ENCODE measurements around the gene SMPD2.

Gene SMPD2

DNA sequence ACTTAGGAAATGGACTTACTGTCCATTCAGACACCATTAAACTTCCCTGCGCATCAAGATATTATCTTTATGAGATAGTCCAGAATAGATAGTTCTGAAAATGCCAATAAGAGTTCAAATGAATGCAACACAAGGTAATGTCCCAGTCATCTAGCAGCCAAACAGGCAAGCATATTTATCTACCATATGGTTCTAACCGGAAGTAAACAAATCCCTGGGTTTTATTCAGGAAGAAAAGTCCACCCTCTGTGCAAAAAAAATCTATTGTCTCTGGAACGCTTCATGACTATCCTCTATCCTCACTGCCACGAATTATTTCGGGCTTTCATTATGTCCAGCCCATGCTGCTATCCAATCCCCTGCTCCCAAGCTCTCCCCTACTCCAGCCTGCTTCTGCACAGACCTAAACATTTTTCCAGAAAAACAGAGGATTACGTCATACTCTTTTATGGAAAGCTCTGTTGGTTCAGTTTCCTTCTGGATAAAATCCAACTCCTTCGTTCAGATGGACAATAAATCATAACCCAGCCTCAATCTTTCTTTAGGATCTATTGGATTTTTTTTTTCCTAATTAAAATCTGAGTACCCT is 11.5 kb upstream of the SMPD2 start (continued):
- TF ChIP-seq, protein P1, sequence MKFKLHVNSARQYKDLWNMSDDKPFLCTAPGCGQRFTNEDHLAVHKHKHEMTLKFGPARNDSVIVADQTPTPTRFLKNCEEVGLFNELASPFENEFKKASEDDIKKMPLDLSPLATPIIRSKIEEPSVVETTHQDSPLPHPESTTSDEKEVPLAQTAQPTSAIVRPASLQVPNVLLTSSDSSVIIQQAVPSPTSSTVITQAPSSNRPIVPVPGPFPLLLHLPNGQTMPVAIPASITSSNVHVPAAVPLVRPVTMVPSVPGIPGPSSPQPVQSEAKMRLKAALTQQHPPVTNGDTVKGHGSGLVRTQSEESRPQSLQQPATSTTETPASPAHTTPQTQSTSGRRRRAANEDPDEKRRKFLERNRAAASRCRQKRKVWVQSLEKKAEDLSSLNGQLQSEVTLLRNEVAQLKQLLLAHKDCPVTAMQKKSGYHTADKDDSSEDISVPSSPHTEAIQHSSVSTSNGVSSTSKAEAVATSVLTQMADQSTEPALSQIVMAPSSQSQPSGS (tag by site-specific recombination; IDR thresholded peaks at IDR 0.05; ENCODE audit: low read depth), result peak; percentile 97
- TF ChIP-seq ZNF223 (tag by site-specific recombination; IDR thresholded peaks at IDR 0.05) (no peak), ZNF174 (tag by site-specific recombination; IDR thresholded peaks at IDR 0.05) (no peak), ZNF114 (tag by site-specific recombination; IDR thresholded peaks at IDR 0.05) (no peak), KLF8 (tag by site-specific recombination; IDR thresholded peaks at IDR 0.05) (peak; percentile 43; the same call in 1 of the 2 replicates)

- TF ChIP-seq, protein P2, sequence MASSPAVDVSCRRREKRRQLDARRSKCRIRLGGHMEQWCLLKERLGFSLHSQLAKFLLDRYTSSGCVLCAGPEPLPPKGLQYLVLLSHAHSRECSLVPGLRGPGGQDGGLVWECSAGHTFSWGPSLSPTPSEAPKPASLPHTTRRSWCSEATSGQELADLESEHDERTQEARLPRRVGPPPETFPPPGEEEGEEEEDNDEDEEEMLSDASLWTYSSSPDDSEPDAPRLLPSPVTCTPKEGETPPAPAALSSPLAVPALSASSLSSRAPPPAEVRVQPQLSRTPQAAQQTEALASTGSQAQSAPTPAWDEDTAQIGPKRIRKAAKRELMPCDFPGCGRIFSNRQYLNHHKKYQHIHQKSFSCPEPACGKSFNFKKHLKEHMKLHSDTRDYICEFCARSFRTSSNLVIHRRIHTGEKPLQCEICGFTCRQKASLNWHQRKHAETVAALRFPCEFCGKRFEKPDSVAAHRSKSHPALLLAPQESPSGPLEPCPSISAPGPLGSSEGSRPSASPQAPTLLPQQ (tag by site-specific recombination; IDR thresholded peaks at IDR 0.05), result 0 out of 2 replicates have a peak, but pooled peaks have one; percentile 10
- TF ChIP-seq ZNF555 (tag by site-specific recombination; conservative IDR thresholded peaks at IDR 0.05) (no peak), ZNF10 (tag by site-specific recombination; IDR thresholded peaks at IDR 0.05) (no peak), KLF1 (tag by site-specific recombination; IDR thresholded peaks at IDR 0.05) (no peak), ZNF132 (tag by site-specific recombination; IDR thresholded peaks at IDR 0.05; ENCODE audit: borderline replicate concordance) (no peak), ZNF670 (tag by site-specific recombination; IDR thresholded peaks at IDR 0.05; ENCODE audit: low read depth) (no peak), ZNF18 (tag by site-specific recombination; IDR thresholded peaks at IDR 0.05) (peak; percentile 80), ZBTB48 (tag by site-specific recombination; IDR thresholded peaks at IDR 0.05) (0 out of 2 replicates have a peak, but pooled peaks have one; percentile 23), KLF8 (tag by site-specific recombination; IDR thresholded peaks at IDR 0.05) (peak; percentile 6; the same call in 1 of the 2 replicates)
- TF ChIP-seq, protein P3, sequence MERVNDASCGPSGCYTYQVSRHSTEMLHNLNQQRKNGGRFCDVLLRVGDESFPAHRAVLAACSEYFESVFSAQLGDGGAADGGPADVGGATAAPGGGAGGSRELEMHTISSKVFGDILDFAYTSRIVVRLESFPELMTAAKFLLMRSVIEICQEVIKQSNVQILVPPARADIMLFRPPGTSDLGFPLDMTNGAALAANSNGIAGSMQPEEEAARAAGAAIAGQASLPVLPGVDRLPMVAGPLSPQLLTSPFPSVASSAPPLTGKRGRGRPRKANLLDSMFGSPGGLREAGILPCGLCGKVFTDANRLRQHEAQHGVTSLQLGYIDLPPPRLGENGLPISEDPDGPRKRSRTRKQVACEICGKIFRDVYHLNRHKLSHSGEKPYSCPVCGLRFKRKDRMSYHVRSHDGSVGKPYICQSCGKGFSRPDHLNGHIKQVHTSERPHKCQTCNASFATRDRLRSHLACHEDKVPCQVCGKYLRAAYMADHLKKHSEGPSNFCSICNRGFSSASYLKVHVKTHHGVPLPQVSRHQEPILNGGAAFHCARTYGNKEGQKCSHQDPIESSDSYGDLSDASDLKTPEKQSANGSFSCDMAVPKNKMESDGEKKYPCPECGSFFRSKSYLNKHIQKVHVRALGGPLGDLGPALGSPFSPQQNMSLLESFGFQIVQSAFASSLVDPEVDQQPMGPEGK (tag by site-specific recombination; IDR thresholded peaks at IDR 0.05), result 0 out of 2 replicates have a peak, but pooled peaks have one; percentile 12
- no peaks in the 10 kb centered on the region for H3K9me3 ChIP-seq (ENCODE audit: control insufficient read depth, insufficient read depth, low read depth, low read length)
- ChIA-PET CTCF (interaction anchor here (0.6 to 2.1 kb wide), 5 partner anchors 12 to 435 kb away, joined by 3 to 5 read pairs (median 3); no protein-coding TSS in a partner anchor), POLR2A (no interaction called here)
- H3K4me1 ChIP-seq (ENCODE audit: control insufficient read depth, insufficient read depth, low read length), result peaks cover 7% of the 10 kb centered on the region; the same call in 1 of the 2 replicates
- H3K27ac ChIP-seq (ENCODE audit: extremely low read depth, low read depth, low read length), result no peak overlapping the region
- no peak overlapping the region for H3K4me3 ChIP-seq (ENCODE audit: low read depth, low read length)
- H3K36me3 ChIP-seq (ENCODE audit: control insufficient read depth in 2 of 2, insufficient read depth in 1 of 2, low read length in 2 of 2), result no peaks in the 10 kb centered on the region
These were observed 11.0 kb upstream of the SMPD2 start for GRCh38 chr6:109429496-109429895.

DNA sequence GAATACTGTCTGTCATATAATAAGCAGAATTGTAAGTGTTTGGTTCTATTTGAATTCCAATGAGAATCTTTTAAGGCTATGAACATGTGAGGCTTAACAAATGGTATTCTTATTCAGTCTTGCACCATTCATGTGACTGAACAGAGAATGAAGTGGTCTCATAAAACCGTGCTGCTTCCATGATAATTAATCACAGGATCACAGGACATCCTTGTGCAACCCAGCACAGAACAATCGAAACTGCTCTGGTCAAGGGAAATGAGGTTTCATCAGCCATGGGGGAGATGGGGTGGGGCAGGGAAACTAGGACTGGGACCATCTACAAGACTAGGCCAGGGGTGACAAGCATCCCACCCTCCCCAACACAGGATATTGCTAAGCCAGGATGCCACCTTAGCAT is 6.1 kb upstream of the SMPD2 start:
- Histone ChIP-seq H3K4me3 (ENCODE audit: low read depth, low read length) (no peak overlapping the region), H3K27ac (ENCODE audit: extremely low read depth, low read depth, low read length) (no peak overlapping the region), H3K9me3 (ENCODE audit: control insufficient read depth, insufficient read depth, low read depth, low read length) (no peaks in the 10 kb centered on the region), H3K36me3 (ENCODE audit: control insufficient read depth in 2 of 2, insufficient read depth in 1 of 2, low read length in 2 of 2) (no peaks in the 10 kb centered on the region), H3K4me1 (ENCODE audit: control insufficient read depth, insufficient read depth, low read length) (peaks cover under 1% of the 10 kb centered on the region; the same call in 1 of the 2 replicates)
- ChIA-PET CTCF (interaction anchor here (0.7 kb wide), 1 partner anchor 18 kb away, joined by 3 read pairs; no protein-coding TSS in a partner anchor), POLR2A (no interaction called here)
- peak; percentile 75 for TF ChIP-seq PRDM4 (tag by site-specific recombination; IDR thresholded peaks at IDR 0.05)
- no peak for TF ChIP-seq ZNF791 (tag by site-specific recombination; IDR thresholded peaks at IDR 0.05)

Data from HEK293 (cell line).